Inflammatory macrophage treated with lipopolysaccharide for 4 hours (primary cell): Measurements from ENCODE around the gene SPN.
"Not testable (repeated sequence)": the region's sequence is repeated elsewhere in the genome, so short reads cannot be mapped to it uniquely, and the experiment has no call there.

Experiments
- DNase-seq: peaks from one replicate; pipeline ENCODE4 v3.0.0-alpha.2; 2020

The SPN gene

DNA sequence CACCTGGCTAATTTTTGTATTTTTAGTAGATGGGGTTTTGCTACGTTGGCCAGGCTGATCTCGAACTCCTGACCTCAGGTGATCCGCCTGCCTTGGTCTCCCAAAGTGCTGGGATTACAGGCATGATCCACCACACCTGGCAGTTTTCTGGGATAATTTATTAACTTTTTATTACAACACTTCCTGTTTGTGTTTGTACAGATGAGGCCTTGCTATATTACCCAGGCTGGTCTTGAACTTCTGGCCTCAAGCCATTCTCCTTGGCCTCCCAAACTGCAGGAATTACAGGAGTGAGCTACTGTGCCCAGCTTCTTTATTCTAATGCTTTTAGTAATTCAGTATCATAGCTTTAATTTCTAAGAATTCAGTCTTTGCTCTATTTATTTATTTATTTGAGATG, 16.1 kb upstream of the SPN start:
- no peak for DNase-seq

DNA sequence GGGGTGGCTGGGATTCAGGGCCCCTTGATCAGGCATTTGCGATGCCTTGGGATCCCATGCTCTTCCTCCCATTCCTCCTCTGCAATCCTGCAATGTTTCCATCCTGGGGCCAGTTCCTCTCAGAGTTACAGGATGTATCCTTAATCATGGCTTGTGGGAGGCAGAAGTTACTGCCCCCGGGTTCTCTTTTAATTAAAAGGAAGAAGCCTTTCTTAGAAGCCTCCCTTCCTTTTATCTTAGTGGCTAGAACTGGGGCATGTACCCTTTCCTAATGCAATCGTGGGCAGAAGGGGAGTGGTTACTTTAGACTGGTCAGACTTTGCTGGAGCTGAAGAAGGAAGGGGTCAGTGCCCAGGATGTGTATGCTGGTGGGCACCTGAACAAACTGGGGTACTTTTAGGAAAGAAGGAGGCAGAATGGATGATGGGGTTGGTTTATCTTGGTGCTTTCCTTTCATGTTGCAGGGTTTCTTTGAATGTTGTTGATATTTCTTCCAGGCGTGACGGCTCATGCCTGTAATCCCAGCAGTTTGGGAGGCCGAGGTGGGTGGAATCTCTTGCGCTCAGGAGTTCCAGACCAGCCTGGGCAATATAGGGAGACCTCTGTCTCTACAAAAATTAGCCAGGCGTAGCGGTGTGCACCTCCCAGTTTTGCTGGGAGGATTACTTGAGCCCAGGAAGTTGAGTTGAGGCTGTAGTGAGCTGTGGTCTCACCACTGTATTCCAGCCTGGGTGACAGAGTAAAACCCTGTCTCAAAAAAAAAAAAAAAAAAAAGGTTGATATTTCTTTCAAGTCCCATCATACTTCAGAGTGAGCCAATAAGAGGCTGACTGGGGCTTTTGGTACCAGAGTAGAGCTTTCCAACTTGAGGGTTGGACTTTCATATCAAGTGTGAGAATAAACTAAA, 13.2 kb upstream of the SPN start:
- peak; percentile 85 for DNase-seq

DNA sequence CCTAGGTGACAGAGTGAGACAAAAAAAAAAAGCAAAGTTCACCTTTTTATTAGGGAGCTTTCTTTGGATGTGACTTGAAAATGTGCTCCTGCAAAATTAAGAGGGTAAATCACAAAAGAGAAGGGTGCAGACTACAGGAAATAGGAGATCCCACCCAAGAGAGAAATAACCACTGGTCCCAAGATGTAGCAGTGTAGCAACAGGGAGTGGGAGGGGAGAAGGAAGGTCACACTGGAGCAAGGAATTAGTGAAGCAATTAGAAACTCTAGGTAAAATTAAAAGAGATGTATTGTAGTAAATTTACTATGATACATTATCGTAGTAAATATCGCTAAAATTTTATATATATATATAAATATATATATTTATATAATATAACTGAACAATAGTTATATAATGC, 12.3 kb upstream of the SPN start:
- peak; percentile 47 for DNase-seq

DNA sequence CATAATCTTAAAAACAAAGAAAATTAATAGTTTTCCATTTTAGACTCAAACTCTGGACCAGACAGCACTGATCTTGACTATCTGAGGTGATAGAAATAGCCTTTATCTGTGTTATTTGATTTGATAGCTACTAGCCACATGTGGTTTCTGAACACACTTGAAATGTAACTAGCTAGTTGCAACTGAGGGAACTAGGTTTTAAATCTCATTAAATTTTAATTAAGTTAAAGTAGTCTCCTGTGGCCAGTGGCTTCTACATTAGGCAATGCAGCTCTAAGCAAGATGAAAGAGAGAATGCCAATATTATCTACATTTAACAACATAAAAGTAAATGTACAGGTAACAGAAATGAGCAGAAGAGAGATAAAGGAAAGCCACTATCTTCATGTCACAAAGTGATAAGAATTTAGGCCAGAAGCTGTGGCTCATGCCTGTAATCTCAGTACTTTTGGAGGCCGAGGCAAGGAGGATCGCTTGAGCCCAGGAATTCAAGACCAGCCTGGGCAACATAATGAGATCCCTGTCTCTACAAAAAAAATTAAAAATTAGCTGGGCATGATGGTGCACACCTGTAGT, 11.2 kb upstream of the SPN start:
- no peak for DNase-seq

DNA sequence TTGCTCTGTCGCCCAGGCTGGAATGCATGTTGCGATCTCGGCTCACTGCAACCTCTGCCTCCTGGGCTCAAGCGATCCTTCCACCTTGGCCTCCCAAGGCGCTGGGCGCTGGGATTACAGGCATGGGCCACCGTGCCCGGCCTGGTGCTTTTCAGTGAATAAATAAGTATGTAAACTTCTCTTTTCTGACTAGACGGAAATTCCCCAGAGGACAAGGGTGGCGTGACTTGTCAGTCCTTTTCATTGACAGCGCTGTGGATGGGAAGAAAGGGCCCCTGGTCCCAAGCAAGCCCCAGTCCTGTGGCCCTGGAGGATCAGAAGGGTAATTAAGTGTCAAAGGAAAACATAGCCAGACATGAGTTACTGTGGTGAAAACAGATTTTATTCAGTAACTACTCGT, 9.6 kb upstream of the SPN start:
- DNase-seq, result peak; percentile 86

DNA sequence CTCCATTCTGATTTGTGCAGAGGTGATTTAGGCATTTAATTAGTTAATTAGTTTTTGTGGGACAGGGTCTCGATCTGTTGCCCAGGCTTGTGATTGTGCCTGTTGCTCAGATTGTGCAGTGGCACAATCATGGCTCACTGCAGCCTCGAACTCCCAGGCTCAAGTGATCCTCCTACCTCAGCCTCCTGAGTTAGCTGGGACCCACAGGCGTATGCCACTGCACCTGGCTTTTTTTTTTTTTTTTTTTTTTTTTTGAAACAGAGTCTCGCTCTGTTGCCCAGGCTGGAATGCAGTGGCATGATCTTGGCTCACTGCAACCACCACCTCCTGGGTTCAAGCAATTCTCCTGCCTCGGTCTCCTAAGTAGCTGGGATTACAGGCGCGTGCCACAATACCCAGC, 9.2 kb upstream of the SPN start:
- not testable (repeated sequence) for DNase-seq

DNA sequence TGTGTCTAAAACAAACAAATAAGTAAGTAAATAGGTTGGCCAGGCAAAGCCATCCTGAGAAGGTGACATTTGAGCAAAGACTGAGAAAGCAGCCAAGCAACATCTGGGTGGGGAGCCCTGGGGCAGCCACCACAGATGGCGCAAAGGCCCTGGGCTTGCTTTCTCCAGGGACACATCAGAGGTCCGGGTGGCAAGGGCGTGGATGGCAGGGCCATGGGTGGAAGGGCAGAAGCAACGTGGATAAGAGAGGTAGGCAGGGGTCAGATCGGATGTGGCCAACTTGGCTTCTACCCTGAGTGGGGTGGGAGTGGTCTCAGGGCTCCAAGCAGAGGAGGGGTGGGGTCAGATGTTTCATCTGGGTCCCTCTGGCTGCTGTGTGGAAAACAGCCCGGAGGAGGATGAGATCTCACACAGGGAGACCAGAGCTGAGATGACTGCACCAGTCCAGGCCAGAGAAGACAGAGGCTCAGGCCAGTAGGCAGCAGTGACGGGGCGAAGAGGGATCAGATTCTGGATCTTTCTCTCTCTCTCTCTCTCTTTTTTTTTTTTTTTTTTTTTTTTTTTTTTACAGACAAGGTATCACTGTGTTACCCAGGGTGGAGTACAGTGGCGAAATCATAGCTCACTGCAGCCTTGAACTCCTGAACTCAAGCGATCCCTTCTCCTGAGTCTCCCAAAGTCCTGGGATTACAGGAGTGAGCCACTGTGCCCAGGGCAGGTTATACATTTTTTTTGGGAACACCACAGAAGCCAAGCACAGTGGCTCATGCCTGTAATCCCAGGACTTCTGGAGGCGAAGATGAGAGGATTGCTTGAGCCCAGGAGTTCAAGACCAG, 6.1 kb upstream of the SPN start:
- no peak for DNase-seq

DNA sequence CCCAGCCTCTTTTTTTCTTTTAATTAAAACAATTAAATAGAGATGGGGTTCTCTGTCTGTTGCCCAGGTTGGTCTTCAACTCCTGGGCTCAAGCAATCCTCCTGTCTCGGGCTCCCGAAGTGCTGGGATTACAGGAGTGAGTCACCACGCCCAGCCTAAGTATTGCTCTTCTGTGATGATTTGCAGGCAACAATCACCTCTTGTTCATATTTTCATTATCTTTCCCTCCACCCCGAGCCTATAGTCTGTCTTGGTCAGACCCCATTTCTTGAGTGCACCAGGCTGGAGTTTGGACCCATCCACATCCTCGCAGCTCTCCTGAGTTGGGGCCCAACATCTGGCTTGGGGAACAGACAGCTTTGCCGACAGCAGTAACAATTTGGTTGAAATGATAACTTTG, 4.3 kb upstream of the SPN start:
- no peak for DNase-seq

DNA sequence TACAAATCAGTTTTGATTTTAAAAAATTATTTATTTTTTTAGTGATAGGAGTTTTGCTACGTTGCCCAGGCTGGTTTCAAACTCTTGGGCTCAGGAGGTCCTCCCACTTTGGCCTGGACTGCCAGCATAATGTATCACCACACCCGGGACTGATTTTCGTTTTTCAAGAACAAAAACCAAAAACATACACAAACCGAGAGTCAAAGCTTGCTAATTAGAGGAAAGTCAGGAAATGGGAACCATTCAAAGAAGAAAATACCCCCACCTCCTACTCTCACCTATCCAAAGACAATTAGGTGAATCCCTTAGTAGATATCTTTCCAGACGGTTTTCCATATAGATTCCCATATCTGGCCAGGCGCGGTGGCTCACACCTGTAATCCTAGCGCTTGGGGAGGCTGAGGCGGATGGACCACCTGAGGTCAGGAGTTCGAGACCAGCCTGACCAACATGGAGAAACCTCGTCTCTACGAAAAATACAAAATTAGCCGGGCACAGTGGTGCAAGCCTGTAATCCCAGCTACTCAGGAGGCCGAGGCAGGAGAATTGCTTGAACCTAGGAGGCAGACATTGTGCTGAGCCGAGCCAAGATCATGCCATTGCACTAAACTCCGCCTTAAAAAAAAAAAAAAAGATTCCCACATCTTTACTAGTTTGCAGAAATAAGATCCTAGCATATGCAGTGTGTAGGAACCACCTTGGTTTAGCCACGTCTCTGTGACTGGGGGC, 883 bp upstream of the SPN start:
- DNase-seq, result peak; percentile 68

DNA sequence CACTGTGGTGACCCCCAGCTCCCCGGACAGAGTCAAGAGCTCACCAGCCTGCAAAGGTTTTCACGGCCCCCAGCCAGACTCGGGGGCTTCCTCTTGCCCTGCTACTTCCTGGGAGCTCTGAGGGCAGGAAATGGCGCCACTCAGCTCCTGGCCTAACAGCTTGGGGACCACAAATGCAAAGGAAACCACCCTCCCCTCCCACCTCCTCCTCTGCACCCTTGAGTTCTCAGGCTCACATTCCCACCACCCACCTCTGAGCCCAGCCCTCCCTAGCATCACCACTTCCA, 375 bp upstream of the SPN start:
- DNase-seq, result peak; percentile 65

DNA sequence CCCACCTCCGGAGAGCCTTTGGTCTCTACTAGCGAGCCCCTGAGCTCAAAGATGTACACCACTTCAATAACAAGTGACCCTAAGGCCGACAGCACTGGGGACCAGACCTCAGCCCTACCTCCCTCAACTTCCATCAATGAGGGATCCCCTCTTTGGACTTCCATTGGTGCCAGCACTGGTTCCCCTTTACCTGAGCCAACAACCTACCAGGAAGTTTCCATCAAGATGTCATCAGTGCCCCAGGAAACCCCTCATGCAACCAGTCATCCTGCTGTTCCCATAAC, 702 bp downstream of the SPN start:
- DNase-seq, result no peak

DNA sequence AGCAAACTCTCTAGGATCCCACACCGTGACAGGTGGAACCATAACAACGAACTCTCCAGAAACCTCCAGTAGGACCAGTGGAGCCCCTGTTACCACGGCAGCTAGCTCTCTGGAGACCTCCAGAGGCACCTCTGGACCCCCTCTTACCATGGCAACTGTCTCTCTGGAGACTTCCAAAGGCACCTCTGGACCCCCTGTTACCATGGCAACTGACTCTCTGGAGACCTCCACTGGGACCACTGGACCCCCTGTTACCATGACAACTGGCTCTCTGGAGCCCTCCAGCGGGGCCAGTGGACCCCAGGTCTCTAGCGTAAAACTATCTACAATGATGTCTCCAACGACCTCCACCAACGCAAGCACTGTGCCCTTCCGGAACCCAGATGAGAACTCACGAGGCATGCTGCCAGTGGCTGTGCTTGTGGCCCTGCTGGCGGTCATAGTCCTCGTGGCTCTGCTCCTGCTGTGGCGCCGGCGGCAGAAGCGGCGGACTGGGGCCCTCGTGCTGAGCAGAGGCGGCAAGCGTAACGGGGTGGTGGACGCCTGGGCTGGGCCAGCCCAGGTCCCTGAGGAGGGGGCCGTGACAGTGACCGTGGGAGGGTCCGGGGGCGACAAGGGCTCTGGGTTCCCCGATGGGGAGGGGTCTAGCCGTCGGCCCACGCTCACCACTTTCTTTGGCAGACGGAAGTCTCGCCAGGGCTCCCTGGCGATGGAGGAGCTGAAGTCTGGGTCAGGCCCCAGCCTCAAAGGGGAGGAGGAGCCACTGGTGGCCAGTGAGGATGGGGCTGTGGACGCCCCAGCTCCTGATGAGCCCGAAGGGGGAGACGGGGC, 1.3 kb downstream of the SPN start:
- DNase-seq, result peak; percentile 76

DNA sequence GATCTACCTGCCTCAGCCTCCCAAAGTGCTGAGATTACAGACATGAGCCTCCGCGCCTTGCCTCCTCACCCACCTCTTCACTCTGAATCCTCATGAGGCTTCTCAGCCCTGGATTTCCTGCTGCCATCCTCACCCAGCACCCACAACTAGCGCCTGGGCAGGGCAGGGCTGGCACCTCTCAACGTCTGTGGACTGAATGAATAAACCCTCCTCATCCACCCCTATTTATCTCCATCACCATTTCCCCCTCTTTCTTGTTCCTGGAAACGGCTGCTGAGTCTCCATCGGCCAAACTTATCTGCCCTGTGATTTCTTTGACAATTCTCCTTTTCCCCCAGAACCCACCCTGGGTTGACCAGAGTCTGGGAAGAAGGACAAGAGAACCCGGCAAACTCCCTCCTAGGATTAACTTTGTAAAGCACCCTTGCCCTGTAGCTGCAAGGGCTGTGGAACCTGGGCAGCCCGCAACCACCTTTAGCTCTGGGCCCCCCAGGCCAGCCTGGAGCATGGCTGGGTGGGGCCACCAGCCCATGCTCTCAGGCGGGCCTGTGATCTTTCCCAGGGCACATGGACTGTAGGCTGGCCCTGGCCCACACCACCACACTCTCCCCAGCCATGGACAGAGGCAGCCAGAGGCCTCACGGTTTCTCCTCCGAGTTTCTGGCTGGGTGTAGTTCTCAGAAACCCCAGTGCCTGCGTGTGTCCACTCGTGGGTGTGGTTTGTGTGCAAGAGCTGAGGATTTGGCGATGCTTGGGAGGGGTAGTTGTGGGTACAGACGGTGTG, 2.4 kb downstream of the SPN start:
- DNase-seq, result peak; percentile 26

DNA sequence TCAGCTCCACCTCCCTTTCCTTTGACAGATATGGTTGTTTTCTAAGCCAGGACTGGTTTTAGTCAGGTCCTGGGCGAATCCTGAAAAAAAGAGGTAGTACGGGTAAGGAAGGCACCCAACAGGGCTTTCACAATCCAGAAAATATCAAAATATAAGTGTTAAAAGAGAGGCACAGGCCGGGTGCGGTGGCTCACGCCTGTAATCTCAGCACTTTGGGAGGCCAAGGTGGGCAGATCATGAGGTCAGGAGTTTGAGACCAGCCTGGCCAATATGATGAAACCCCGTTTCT, 4.2 kb downstream of the SPN start:
- DNase-seq, result peak; percentile 47

DNA sequence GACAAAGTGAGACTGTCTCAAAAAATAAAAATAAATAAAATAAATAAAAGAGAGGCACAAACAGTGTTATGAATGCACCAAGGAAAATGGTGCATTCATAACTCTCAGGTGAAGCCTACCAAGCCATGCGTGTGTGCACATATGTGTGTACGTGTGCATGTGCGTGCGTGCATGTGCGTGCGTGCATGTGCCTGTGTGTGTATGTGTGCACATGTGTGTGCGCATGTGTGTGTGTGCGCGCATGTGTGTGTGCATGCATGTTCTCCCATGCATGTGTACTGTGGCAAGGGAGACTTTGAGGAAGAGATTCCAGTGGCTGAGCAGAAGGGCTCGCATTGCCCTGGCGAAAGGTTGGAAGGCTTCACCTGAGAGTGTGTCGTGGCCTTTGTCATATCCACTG, 4.7 kb downstream of the SPN start:
- DNase-seq, result no peak

DNA sequence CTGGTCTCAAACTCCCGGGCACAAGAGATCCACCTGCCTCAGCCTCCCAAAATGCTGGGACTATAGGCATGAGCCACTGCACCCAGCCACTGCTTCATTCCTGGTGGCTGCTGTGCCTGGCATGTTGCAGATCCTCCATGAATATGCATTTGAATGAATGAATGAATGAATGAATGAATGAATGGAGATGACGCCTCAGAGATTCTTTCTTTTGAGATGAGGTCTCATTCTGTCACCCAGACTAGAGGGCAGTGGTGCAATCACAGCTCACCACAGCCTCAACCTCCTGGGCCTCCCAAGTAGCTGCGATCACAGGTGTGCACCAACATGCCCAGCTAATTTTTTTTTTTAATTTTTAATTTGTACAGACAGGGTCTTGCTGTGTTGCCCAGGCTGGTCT, 5.2 kb downstream of the SPN start:
- DNase-seq, result no peak

DNA sequence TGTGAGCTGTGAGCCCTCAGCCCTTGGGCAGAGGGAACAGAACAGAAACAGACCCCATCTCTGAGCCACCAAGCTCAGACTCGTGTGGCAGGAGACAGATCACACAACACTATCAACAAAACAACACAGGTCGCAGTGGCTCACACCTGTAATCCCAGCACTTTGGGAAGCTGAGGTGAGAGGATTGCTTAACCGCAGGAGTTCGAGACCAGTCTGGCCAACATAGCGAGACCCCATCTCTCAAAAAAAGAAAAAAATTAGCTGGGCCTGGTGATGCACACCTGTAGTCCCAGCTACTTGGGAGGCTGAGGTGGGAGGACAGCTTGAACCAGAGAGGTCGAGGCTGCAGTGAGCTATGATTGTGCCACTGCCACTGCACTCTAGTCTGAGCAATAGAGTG, 10.5 kb downstream of the SPN start:
- no peak for DNase-seq

DNA sequence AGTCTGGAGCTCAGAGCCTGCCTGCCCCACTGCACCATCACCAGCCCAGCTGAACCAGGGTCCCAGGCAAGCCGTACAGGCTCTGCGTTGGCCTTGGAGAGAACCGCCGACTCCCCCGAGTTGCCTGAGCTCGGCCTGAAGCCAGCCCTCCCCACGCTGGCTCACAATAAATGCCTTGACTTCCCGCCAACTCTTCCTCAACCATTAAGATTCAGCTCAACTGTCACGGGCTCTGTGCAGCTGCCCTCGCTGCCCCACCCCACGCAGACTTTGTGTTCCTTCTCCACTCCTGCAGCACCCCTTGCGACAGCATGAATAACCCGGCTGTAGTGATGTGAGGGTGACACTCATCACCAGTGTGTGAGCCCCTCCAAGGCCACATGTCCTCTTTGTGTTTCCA, 11.1 kb downstream of the SPN start:
- peak; percentile 77 for DNase-seq

DNA sequence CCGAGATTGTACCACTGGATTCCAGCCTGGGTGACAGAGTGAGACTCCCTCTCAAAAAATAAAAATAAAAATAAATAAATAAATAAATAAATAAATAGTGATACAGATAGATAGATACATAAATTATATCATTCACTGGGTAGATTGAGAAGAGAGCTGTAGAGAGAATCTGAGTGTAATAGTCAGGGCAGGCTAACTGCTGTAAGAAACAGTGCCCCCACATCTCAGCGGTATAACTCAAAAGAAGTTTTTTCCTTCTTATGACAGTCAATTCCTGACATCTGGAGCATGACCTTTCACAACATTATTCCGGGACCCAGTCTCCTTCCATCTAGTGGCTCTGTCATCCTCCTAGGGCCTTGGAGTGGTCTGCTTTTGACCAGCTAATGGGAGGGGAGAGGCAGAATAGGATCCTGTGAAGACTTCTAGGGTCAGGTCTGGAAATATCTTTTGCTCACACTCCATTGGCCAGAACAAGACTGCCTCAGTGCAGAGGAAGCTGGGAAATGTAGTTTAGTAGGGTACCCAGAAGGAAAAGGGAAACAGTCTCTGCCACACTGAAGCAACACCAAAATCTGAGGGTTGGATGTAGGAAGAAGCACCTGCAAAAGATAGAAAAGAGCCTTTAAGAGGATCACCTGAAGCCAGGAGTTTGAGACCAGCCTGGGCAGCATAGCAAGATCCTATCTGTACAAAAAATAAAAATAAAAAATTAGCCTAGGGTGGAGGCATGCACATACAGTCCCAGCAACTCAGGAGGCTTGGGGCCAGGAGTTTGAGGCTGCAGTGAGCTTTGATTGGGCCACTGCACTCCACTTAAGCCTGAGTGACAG, 13.0 kb downstream of the SPN start:
- DNase-seq, result peak; percentile 73

DNA sequence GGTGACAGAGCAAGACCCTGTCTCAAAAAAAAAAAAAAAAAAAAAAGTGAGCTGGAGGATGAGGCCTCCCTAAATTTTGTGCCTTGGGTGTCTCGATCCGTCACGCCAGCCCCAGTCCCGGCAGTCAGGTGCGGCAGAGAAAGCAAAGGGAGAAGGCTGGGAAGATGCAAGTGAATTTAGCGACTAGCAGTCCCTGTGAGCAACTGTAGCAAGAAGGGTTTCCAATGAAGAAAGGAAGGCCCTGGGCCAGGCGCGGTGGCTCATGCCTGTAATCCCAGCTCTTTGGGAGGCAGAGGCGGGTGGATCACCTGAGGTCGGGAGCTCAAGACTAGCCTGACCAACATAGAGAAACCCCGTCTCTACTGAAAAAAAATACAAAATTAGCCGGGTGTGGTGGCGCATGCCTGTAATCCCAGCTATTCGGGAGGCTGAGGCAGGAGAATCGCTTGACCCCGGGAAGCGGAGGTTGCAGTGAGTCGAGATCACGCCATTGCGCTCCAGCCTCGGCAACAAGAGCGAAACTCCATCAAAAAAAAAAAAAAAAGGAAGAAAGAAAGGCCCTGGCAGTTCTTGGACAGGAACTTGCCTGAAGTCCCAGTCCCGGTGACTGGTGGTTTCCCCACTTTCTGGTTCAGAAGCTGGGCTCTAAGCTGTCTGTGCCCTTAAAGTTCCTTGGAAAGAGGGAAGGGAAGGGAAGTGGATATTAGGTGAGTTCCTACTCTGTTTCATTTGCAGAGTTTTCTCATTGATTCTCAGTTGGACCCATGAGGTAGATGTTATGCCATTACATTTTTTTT, 14.1 kb downstream of the SPN start:
- peak; percentile 83 for DNase-seq
